Smooth muscle cell (in vitro differentiated cells): ENCODE data around the gene ASCL5. TPM values are rescaled to one million over a fixed set of nuclear protein-coding genes. Genes with fewer than 3 reads are reported as not detected.

Experiments used
- DNase-seq: peaks from one replicate; lab custom pipeline; 2025; ENCODE audit not compliant: unreplicated experiment; lab: John Stamatoyannopoulos, UW
- H2AFZ ChIP-seq: fragments of 200-600 bp; sonication (generic); 2 replicates; pipeline ENCODE4 v1.6.0; 2016; ENCODE audit warnings: antibody characterized with exemption, low read depth, mild to moderate bottlenecking
- H3F3A ChIP-seq: fragments of 200-600 bp; sonication (generic); 2 replicates; pipeline ENCODE4 v1.6.0; 2017; ENCODE audit warnings: antibody characterized with exemption, low read depth
- H3K27ac ChIP-seq: fragments of 200-600 bp; sonication (generic); 2 replicates; pipeline ENCODE4 v1.5.1; 2016; ENCODE audit warnings: low read depth, mild to moderate bottlenecking
- H3K27me3 ChIP-seq: fragments of 200-600 bp; sonication (generic); 2 replicates; pipeline ENCODE4 v1.6.1; 2016; ENCODE audit warnings: low read depth, mild to moderate bottlenecking
- H3K36me3 ChIP-seq: fragments of 200-600 bp; sonication (generic); 2 replicates; pipeline ENCODE4 v1.5.1; 2016; ENCODE audit warnings: low read depth
- H3K4me1 ChIP-seq: fragments of 200-600 bp; sonication (generic); 2 replicates; pipeline ENCODE4 v1.5.1; 2016; ENCODE audit warnings: low read depth
- H3K4me2 ChIP-seq: fragments of 200-600 bp; sonication (generic); 2 replicates; pipeline ENCODE4 v1.6.0; 2016; ENCODE audit warnings: mild to moderate bottlenecking
- H3K4me3 ChIP-seq: fragments of 200-600 bp; sonication (generic); 2 replicates; pipeline ENCODE4 v1.5.1; 2016; ENCODE audit warnings: mild to moderate bottlenecking
- H3K79me2 ChIP-seq: fragments of 200-600 bp; sonication (generic); 2 replicates; pipeline ENCODE4 v1.6.0; 2016; ENCODE audit warnings: low read depth, mild to moderate bottlenecking
- H3K9ac ChIP-seq: fragments of 200-600 bp; sonication (generic); 2 replicates; pipeline ENCODE4 v1.6.0; 2016; ENCODE audit warnings: low read depth
- H3K9me3 ChIP-seq: fragments of 200-600 bp; sonication (generic); replicated peaks from 2 replicates; pipeline ENCODE4 v1.5.1; 2016; ENCODE audit warnings: low read depth
- H4K20me1 ChIP-seq: fragments of 200-600 bp; sonication (generic); 2 replicates; pipeline ENCODE4 v1.6.0; 2016; ENCODE audit warnings: low read depth
- CTCF ChIP-seq: fragments of 200-600 bp; sonication (generic); IDR thresholded peaks from 2 replicates; pipeline ENCODE4 v1.5.1; 2017; ENCODE audit warnings: borderline replicate concordance, mild to moderate bottlenecking, antibody characterized with exemption; ENCODE audit not compliant: insufficient read depth, poor library complexity, severe bottlenecking
- WGBS: methylation state at CpG from one replicate; pipeline ENCODE4 v1.1.7; 2016; ENCODE audit warnings: low lambda C conversion rate; 5-methylcytosine and 5-hydroxymethylcytosine counted together
- polyA plus RNA-seq: library from polyadenylated mRNA; unstranded; fragments of >200 nt; fragmentation: Nextera tagmentation; extraction: Ambion mirVana; gene quantifications from 2 replicates; pipeline ENCODE4 v1.2.1, GENCODE V29; 2016
- total RNA-seq: library from RNA; depleted of rRNA; stranded (reverse); fragments of >200 nt; gene quantifications from 2 replicates; pipeline ENCODE4 v1.2.3, GENCODE V29; 2014

The ASCL5 gene
- total and polyA plus RNA-seq, 2 experiments from 2014 or later: not detected

GRCh38 chr1:201069636-201070035 lies 57.3 kb downstream of the ASCL5 start:
- WGBS: 97% methylated on average over 3 of the region's 3 CpGs
- Histone ChIP-seq H3K4me2 (no peak overlapping the region), H3K36me3 (no peaks in the 10 kb centered on the region), H3K4me3 (no peak overlapping the region), H2AFZ (no peak overlapping the region), H3K9me3 (no peaks in the 10 kb centered on the region), H3K4me1 (no peaks in the 10 kb centered on the region), H4K20me1 (no peaks in the 10 kb centered on the region), H3K27me3 (no peaks in the 10 kb centered on the region), H3F3A (no peaks in the 10 kb centered on the region), H3K79me2 (no peaks in the 10 kb centered on the region), H3K9ac (no peak overlapping the region), H3K27ac (no peak overlapping the region)
- no peak for DNase-seq
- no peak for TF ChIP-seq CTCF

GRCh38 chr1:201068976-201069375 lies 58.0 kb downstream of the ASCL5 start:
- no peak for TF ChIP-seq CTCF
- no peak for DNase-seq
- Histone ChIP-seq H3K27ac (no peak overlapping the region), H3F3A (no peaks in the 10 kb centered on the region), H3K36me3 (no peaks in the 10 kb centered on the region), H3K27me3 (no peaks in the 10 kb centered on the region), H3K4me3 (no peak overlapping the region), H3K9me3 (no peaks in the 10 kb centered on the region), H3K79me2 (no peaks in the 10 kb centered on the region), H4K20me1 (no peaks in the 10 kb centered on the region), H3K4me1 (no peaks in the 10 kb centered on the region), H2AFZ (no peak overlapping the region), H3K4me2 (no peak overlapping the region), H3K9ac (no peak overlapping the region)
- 72% methylated on average over 4 of the region's 4 CpGs for WGBS

GRCh38 chr1:201066986-201067385 lies 60.0 kb downstream of the ASCL5 start:
- Histone ChIP-seq H3K4me2 (no peak overlapping the region), H3F3A (no peaks in the 10 kb centered on the region), H3K9ac (no peak overlapping the region), H3K27me3 (no peaks in the 10 kb centered on the region), H3K36me3 (no peaks in the 10 kb centered on the region), H3K27ac (no peak overlapping the region), H3K4me1 (peaks cover 7% of the 10 kb centered on the region), H3K9me3 (no peaks in the 10 kb centered on the region), H3K4me3 (no peak overlapping the region), H4K20me1 (no peaks in the 10 kb centered on the region), H2AFZ (no peak overlapping the region), H3K79me2 (no peaks in the 10 kb centered on the region)
- 77% methylated on average over 4 of the region's 4 CpGs for WGBS
- DNase-seq: no peak
- TF ChIP-seq CTCF: no peak

- no peak overlapping the region for H3K4me3 ChIP-seq
- DNase-seq: no peak
- no peaks in the 10 kb centered on the region for H3K9me3 ChIP-seq
- WGBS: 93% methylated on average over 10 of the region's 10 CpGs
- no peak overlapping the region for H3K9ac ChIP-seq
- no peaks in the 10 kb centered on the region for H3K79me2 ChIP-seq
- no peak for TF ChIP-seq CTCF
- H3K4me1 ChIP-seq: peaks cover 7% of the 10 kb centered on the region
- no peaks in the 10 kb centered on the region for H4K20me1 ChIP-seq
- no peaks in the 10 kb centered on the region for H3K36me3 ChIP-seq
- no peak overlapping the region for H3K27ac ChIP-seq
- no peak overlapping the region for H3K4me2 ChIP-seq
- no peak overlapping the region for H2AFZ ChIP-seq
- H3K27me3 ChIP-seq: no peaks in the 10 kb centered on the region
- no peaks in the 10 kb centered on the region for H3F3A ChIP-seq
Observed at GRCh38 chr1:201065686-201066085, 61.3 kb downstream of the ASCL5 start.
